ENCODE measurements around the gene CLEC17A.
"Not testable (repeated sequence)": the region's sequence is repeated elsewhere in the genome, so short reads cannot be mapped to it uniquely, and the experiment has no call there.

CLEC17A gene

DNA sequence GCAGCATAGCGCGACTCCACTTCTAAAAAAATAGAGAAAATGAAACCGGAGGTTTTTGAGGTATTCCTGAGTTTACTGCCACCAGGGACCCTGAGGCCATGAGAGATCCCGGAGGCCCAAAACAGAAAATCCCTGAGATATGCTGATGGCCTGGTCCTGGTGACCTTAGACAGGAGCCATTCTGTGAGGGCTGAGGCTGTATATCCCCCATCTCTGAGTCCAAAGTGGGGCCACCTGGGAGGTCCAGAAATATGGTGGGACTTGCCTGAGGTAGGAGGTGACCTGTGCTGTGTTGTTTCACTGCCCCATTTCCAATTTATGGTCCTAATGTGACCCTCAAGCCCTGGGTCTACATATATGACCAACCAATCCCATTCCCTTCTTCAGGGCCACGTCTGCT lies 1.5 kb downstream of the CLEC17A start:
- not testable (repeated sequence) for DNase-seq

DNA sequence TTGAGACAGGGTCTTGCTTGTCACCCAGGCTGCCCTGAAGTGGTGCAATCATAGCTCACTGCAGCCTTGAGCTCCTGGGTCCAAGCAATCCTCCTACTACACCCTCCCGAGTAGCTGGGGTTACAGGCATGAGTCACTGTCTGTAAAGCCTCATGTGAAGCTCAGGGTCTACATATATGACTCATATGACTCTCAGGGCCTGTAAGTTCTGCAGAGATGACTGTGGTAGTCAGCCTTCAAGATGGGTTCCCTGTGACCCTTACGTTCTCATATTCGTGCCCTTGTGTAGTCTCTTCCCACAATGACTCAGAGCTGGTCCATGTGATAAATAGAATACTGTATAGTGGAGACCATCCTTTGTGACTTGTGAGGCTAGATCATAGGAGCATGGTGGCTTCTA lies 2.3 kb downstream of the CLEC17A start:
- not testable (repeated sequence) for DNase-seq

DNA sequence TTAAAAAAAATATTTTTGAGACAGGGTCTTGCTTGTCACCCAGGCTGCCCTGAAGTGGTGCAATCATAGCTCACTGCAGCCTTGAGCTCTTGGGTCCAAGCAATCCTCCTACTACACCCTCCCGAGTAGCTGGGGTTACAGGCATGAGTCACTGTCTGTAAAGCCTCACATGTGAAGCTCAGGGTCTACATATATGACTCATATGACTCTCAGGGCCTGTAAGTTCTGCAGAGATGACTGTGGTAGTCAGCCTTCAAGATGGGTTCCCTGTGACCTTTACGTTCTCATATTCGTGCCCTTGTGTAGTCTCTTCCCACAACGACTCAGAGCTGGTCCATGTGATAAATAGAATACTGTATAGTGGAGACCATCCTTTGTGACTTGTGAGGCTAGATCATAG lies 6.5 kb downstream of the CLEC17A start:
- not testable (repeated sequence) for DNase-seq

DNA sequence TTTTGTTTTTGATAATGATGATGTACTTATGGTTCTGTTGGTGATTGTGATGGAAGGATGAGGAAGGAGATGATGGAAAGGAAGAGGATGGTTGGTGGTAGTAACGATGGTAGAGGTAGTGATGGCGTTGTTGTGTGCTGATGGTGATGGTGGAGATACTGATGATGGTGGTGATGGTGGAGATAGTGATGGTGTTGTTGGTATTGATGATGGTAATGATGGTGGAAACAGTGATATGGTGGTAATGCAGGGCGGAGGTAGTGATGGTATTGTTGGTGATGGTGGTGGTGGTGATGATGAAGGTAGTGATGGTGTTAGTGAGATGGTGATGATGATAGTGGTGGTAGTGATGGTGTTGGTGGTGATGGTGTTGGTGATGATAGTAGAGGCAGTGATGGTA lies 12.7 kb downstream of the CLEC17A start:
- DNase-seq = no peak

DNA sequence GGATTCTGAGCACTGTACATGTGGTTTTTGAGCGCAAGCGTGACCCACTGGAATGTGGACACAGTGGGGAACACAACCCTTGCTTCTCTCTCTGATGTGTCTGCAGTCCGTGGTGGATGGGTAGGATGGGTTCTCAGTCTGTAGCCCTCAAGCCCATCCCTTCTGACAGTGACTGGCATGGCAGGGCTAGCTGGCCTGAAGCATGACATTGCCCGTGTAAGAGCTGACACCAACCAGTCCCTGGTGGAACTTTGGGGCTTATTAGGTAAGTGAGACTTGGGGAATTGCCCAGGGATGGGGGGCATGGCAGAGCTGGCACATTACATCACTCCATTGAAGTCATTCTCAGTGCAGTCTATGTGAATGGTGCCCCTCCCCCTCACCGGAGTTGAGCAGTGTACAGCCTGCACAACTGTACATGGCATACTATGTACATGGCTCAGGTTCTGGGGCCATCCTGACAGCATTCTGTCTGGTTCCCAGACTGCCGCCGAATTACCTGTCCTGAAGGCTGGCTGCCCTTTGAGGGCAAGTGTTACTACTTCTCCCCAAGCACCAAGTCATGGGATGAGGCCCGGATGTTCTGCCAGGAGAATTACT lies 16.8 kb downstream of the CLEC17A start:
- no peak for DNase-seq

DNA sequence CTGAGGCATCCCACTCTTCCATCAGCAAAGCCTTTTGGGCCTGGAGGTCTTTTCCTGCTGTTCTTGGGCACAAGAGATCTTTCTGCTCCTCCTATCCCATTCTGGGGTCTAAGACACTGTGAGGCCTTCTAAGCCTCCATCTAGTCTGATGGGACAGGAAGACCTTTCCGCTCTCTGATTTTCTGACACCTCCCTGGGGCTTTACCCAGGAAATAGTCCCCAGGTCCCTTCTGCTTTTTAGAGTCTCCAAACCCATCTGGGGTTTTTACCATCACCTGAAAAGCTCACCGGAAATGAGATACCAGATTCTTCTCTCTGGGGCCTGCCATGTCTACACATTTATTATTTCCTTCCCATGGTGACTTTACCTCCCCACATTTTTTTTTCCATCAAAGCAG lies 21.1 kb downstream of the CLEC17A start:
- no peak for DNase-seq

DNA sequence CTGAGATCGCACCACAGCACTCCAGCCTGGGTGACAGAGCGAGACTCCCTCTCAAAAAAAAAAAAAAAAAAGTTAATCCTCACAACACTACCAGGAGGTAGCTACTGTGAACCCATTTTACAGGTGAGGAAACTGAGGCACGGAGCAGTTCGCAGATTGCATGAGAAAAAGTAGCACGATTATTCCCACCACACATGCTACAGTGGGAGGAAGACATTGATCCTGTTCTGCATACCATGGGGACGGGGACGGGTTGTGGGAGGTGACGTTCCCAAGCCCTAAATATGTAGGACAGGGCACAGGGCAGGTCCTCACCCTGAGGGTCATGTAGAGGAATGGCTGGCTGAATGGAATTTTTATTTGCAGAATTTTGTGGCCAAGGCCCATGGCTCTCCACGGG lies 23.7 kb downstream of the CLEC17A start:
- DNase-seq = no peak

DNA sequence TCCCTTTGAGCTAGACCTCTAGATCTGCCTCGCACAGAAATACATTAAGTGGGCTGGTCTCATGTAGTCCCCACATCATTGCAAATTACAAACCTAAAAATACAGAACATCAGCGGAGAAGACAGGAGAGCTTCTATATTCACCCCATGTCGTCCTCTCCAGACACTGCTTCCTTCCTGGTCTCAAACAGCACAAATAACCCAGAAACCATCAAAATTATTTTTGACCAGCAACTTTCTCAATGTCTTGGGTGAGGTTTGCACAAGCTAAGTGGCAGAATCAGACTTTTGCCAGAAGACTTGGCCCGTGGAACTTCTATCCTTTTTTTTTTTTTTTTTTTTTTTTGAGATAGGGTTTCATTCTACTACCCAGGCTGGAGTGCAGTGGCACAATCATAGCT lies 28.2 kb downstream of the CLEC17A start:
- no peak for DNase-seq

DNA sequence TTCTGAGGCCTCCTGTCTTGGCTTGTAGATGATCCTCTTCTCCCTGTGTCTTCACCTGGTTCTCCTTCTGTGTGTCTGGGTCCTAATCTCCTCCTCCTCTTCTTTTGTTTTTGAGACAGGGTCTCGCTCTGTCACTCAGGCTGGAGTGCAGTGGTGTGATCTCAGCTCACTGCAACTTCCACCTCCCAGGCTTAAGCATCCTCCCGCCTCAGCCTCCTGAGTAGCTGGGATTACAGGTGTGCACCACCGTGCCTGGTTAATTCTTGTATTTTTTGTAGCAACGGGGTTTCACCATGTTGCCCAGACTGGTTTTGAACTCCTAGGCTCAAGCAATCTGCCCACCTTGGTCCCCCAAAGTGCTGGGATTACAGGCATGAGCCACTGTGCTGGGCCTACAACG lies 29.4 kb downstream of the CLEC17A start:
- not testable (repeated sequence) for DNase-seq

DNA sequence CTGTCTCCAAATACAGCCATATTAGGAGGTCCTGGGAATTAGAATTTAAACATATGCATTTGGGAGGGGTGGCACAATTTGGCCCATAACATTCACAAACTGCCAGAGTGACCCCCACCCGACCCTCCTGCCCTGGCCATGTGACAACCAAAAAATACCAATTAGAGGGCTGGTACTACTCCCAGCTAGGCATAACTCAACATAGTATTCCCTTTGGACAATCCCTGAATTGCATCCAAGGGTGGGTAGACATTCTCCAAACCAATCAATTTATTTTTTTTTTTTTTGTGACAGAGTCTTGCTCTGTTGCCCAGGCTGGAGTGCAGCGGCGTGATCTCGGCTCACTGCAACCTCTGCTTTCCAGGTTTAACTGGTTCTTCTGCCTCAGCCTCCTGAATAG lies 29.8 kb downstream of the CLEC17A start:
- no peak for DNase-seq

DNA sequence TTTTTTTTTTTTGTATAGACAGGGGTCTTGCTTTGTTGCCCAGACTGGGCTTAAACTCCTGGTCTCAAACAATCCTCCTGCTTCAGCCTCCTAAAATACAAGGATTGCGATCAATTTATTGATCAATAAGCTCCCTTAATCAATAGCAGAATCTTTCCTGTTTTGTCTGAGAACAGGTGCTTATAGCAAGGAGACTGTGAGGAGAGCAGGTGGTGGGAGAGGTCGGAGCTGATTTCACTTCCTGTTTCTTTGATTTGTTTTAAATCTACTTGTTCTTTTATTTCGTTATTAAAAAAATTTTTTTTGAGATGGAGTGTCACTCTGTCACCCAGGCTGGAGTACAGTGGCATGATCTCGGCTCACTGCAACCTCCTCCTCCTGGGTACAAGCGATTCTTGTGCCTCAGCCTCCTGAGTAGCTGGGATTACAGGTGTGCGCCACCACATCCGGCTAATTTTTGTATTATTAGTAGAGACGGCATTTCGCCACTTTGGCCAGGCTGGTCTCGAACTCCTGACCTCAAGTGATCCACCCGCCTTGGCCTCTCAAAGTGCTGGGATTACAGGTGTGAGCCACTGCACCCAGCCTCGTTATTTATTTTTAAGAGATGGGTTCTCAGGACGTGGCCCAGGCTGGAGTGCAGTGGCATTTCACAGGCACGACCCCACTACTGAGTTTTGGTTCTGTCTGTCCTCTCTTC lies 30.7 kb downstream of the CLEC17A start:
- not testable (repeated sequence) for DNase-seq

DNA sequence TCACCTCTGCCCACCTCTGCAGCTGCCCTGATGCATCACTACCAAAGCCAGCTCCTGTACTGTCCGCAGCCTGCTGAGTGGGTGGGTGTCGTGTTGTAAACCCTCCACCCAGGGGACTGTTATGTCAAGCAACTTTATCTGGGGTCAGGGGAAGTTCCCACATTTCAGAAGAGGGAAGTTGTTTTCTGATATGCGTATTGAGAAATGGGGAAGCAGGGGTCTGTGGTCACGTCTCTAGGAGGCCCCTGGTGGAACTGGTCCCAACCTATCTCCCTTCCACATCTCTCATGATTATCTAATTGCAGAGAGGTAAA lies 31.2 kb downstream of the CLEC17A start:
- no peak for DNase-seq

DNA sequence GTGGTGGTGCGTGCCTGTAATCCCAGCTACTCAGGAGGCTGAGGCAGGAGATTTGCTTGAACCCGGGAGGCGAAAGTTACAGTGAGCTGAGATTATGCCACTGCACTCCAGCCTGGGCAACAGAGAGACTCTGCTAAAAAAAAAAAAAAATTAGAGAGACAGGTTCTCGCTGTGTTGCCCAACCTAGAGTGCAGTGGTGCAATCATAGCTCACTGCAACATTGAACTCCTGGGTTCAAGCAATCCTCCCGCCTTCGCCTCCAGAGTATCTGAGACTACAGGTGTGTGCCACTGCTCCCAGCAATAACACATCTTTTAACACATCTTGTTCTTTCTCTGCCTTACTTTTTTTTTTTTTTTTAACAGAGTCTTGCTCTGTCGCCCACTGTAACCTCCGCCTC lies 32.7 kb downstream of the CLEC17A start:
- DNase-seq = no peak

DNA sequence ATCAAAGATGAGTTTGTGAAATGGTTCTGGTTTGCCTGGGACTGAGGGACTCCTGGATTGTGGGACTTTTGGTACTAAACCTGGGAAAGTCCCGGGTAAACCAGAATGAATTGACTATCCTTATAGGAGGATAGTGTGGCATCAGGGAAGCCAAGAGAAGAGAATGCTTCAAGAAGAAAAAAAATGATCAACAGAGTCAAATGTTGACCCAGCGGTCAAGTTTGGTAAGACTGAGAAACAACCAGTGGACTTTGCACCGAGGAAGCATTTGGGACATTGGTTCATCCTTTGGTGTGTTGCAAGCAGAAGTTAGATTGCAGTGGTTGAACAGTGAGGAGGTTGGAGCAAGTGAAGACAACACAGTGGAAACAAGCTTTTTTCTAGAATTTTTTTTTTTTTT lies 33.5 kb downstream of the CLEC17A start:
- no peak for DNase-seq

DNA sequence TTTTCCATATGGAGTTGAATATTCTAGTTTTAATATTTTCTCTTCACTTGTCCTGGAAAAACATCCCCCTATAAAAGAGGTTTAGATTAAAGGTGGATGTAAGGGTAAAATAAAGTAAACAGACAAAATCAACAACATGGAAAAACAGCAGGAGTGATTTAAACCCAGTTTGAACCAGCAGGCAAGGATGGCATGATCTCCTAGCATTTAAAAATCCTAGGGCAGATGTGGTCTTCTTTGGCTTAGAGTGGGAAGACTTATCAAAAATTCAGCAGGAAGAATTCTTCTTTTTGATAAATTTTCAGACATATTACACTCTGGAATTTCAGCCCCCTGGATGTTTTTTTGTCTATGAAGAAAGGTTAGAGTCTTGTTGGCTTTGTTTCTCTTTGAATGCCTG lies 36.5 kb downstream of the CLEC17A start:
- no peak for DNase-seq

DNA sequence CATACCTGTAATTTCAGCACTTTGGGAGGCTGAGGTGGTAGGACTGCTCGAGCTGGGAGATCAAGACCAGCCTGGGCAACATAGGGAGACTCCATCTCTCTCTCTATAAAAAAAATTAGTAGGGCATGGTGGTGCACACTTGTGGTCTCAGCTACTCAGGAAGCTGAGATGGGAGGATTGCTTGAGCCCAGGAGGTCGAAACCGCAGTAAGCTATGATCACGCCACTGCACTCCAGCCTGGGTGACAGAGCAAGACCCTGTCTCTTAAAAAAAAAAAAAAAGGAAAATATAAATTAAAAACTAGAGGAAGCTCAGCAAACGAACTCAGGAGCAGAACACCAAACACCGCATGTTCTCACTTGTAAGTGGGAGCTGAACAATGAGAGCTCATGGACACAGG lies 41.6 kb downstream of the CLEC17A start:
- DNase-seq = not testable (repeated sequence)

DNA sequence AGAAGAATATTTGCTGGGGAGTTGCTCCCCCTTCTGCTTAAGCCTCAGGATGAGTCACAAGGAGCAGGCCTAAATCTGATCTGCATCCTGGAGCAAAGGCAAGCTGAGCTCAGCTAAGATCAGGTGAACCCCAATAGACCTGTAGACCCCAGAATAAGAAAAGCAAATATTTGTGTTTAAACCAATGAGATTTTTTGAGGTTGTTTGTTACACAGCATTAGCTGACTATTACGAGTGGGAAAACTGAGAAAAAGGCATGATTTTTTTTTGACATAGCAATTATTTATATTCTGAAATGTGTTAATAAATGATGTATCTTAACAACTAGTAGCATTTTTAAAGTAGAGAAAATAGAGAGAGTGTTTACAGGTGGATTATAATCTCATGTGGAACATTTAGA lies 46.7 kb downstream of the CLEC17A start:
- no peak for DNase-seq

DNA sequence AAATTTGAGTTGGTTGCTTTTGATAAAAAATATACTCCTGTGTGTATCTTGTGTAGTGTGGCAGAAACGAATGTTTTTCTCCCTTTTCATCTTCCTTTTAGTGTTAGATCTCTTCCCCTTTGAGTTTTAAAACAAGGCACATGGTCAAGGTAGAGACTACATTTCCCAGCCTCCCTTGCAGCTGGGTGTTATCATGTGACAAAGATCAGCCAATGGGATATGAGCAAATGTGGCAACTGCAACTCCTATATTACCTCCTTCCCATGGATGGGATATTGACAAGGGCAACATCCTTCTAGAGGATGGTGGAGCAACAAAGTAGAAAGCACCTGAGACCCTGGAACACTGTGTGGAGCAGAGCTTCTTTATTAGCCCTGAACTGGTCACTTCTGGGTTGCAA lies 49.4 kb downstream of the CLEC17A start:
- DNase-seq = no peak

DNA sequence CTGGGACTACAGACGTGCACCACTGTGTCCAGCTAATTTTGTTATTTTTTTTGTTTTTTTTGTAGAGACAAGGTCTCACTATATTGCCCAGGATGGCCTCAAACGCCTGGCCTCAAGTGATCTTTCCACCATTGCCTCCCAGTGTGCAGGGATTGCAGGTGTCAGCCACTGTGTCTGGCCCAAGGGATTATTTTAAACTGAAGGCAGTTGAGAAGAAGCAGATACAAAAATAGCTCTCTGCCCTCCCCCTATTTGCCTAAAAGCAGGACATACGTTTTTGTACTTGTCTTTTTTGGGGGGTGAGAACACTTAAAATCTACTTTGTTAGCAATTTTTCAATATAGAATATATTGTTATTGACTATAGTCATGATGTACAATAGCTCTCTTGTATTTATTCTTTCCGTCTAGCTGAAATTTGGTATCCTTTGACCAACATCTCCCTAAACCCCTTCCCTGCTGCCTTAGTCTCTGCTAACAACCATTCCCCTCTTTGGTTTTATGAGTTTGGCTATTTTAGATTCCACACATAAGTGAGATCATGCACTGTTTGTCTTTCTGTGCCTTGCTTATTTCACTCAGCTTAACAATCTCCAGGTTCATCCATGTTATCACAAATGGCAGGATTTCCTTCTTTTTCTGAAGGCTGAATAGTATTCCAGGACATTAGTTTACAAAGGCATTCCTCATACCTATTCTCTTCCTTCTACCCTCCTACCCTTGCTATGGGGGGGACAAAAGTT lies 56.8 kb downstream of the CLEC17A start:
- no peak for DNase-seq

DNA sequence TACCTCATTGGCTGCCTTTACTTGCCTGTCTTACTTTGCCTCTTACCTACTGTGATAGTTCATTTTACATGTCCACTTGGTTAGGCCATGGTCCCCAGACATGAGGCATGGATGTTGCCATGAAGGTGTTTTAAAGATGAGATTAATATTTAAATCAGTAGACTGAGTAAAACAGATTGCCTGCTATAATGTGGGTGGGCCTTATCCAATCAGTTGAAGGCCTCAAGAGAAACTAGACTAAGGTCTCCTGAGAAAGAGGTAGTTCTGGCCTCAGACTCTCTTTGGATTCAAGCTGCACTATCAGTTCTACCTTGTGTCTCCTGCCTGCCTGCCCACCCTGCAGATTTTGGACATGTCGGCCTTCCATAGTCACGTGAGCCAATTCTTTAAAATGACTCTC lies 65.6 kb downstream of the CLEC17A start:
- DNase-seq = no peak

DNA sequence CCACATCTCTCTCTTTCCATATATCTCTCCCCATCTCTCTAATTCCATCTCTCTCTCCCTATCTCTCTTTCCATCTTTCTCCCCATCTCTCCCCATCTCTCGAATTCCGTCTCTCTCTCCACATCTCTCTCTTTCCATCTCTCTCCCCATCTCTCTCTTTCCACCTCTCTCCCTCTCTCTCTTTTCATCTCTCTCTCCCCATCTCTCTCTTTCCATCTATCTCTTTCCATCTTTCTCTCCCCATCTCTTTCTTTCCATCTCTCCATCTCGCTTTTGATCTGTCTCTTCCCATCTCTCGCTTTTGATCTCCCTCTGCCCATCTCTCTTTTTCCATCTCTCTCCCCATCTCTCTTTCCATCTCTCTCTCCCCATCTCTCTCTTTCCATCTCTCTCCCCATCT lies 66.1 kb downstream of the CLEC17A start:
- no peak for DNase-seq

DNA sequence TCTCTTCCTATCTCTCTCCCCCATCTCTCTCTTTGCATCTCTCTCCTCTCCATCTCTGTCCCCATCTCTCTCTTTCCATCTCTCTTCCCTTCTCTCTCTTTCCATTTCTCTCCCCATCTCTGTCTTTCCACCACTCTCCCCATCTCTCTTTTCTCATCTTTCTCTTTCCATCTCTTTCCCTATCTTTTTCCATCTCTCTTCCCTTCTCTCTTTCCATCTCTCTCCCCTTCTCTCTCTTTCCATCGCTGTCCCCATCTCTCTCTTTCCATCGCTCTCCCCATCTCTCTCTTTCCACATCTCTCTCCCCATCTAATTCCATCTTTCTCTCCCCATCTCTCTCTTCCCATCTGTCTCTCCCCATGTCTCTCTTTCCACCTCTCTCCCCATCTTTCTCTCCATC lies 67.3 kb downstream of the CLEC17A start:
- no peak for DNase-seq

DNA sequence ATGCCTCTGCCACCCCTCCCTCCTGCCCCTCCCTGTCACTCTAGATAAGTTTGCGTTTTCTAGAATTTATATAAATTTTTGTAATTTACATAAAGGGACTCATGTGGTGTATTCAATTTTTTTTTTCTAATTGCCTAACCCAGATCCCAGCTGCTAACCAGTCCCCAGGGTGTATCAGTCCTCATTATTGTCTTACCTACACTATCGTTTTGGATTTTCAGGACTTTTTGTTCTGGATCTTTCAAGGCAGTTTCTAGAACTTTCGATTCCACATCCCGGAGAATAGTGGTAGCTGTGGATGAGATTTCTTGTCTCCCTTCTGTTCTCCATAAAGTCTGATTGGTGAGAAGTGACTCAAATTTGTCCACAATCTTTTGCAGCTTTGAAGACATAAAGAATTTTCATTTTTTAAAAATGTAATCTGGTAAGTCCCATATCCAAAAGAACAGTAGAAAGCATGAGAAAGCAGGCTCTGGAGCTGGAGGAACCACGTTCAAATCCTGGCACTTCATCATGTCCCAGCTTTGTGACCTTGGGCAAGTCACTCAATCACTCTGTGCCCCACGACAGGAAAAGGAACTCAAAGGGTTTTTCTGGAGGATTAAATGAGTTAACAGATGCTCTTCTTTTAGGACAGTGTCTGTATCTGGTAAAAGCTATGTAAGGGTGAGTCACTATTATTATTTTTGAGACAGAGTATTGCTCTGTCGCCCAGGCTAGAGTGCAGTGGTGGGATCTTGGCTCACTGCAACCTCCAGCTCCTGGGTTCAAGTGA lies 72.1 kb downstream of the CLEC17A start:
- no peak for DNase-seq

DNA sequence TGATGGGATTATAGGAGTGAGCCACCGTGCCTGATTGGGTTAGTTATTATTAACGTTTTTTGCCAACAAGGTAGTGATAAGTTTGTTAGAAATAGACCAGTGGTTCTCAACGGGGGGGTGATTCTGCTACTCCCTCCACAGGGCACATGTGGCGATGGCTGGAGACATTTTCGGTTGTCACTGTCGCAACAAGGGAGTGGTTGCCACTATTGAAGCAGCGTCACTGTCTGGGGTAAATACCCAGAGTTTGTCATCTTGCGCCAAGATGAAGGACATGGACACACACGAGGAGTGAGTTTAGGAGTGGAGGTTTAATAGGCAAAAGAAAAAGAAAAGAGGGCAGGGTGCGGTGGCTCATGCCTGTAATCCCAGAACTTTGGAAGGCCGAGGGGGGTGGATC lies 72.8 kb downstream of the CLEC17A start:
- DNase-seq = no peak

Measured in effector CD8-positive, alpha-beta T cell (primary cell).